ENCODE measurements around the gene C3orf52. TPM values are rescaled to one million over a fixed set of nuclear protein-coding genes. Genes with fewer than 3 reads are reported as not detected.
"Not testable (repeated sequence)": the region's sequence is repeated elsewhere in the genome, so short reads cannot be mapped to it uniquely, and the experiment has no call there.

Gene C3orf52
- 9.1 TPM for total RNA-seq

- peak; percentile 86 for DNase-seq (ENCODE audit: low spot score)
- intact Hi-C loops (cut with DNase I): no loop called here
- ATAC-seq: peak; percentile 98
Measured at GRCh38 chr3:112086076-112086854, at the start of gene C3orf52. TSS of gene C3orf52 (plus strand) at chr3:112086389. CDS start at chr3:112086408, 19 bp downstream.

- intact Hi-C loops (cut with DNase I); DNase-seq (ENCODE audit: low spot score); ATAC-seq: not testable (repeated sequence)
Measured at GRCh38 chr3:112037194-112037593, 49.0 kb upstream of the C3orf52 start.

- DNase-seq (ENCODE audit: low spot score) (no peak), ATAC-seq (no peak)
- intact Hi-C loops (cut with DNase I): no loop called here
Measured at GRCh38 chr3:112038863-112039262, 47.3 kb upstream of the C3orf52 start.

GRCh38 chr3:112041321-112041720 is 44.9 kb upstream of the C3orf52 start:
- no peak for DNase-seq (ENCODE audit: low spot score)
- no peak for ATAC-seq
- intact Hi-C loops (cut with DNase I): no loop called here

- intact Hi-C loops (cut with DNase I): no loop called here
- ATAC-seq (peak; percentile 55), DNase-seq (ENCODE audit: low spot score) (no peak)
Measured at GRCh38 chr3:112042842-112043280, 43.3 kb upstream of the C3orf52 start.

- DNase-seq (ENCODE audit: low spot score): no peak
- intact Hi-C loops (cut with DNase I): no loop called here
- ATAC-seq: peak; percentile 92
Measured at GRCh38 chr3:112043621-112044201, 42.5 kb upstream of the C3orf52 start.

- no peak for ATAC-seq
- no peak for DNase-seq (ENCODE audit: low spot score)
- intact Hi-C loops (cut with DNase I): no loop called here
Measured at GRCh38 chr3:112046599-112046998, 39.6 kb upstream of the C3orf52 start.

GRCh38 chr3:112047264-112047663 is 38.9 kb upstream of the C3orf52 start:
- intact Hi-C loops (cut with DNase I): no loop called here

GRCh38 chr3:112048911-112049310 is 37.3 kb upstream of the C3orf52 start:
- intact Hi-C loops (cut with DNase I): no loop called here
- no peak for DNase-seq (ENCODE audit: low spot score)
- no peak for ATAC-seq

More at GRCh38 chr3:112047264-112047663, 38.9 kb upstream of the C3orf52 start:
- ATAC-seq: no peak
- DNase-seq (ENCODE audit: low spot score): no peak

- ATAC-seq: no peak
- DNase-seq (ENCODE audit: low spot score): no peak
- intact Hi-C loops (cut with DNase I): no loop called here
Measured at GRCh38 chr3:112053229-112053628, 33.0 kb upstream of the C3orf52 start.

GRCh38 chr3:112056451-112056929 is 29.7 kb upstream of the C3orf52 start:
- no peak for ATAC-seq
- intact Hi-C loops (cut with DNase I): no loop called here

GRCh38 chr3:112059497-112059896 is 26.7 kb upstream of the C3orf52 start:
- intact Hi-C loops (cut with DNase I): no loop called here
- ATAC-seq (no peak), DNase-seq (ENCODE audit: low spot score) (no peak)

More at GRCh38 chr3:112056451-112056929, 29.7 kb upstream of the C3orf52 start:
- DNase-seq (ENCODE audit: low spot score): no peak

- DNase-seq (ENCODE audit: low spot score) (no peak), ATAC-seq (no peak)
- intact Hi-C loops (cut with DNase I): no loop called here
Measured at GRCh38 chr3:112061152-112061551, 25.0 kb upstream of the C3orf52 start.

GRCh38 chr3:112072387-112073060 is 13.7 kb upstream of the C3orf52 start:
- DNase-seq (ENCODE audit: low spot score); intact Hi-C loops (cut with DNase I); ATAC-seq: not testable (repeated sequence)

- no peak for ATAC-seq
- DNase-seq (ENCODE audit: low spot score): no peak
- intact Hi-C loops (cut with DNase I): no loop called here
Measured at GRCh38 chr3:112074006-112074405, 12.2 kb upstream of the C3orf52 start.

- DNase-seq (ENCODE audit: low spot score) (no peak), ATAC-seq (no peak)
- intact Hi-C loops (cut with DNase I): no loop called here
Measured at GRCh38 chr3:112074616-112075497, 11.3 kb upstream of the C3orf52 start.

- no peak for ATAC-seq
- intact Hi-C loops (cut with DNase I): no loop called here
- DNase-seq (ENCODE audit: low spot score): no peak
Measured at GRCh38 chr3:112078125-112079083, 7.8 kb upstream of the C3orf52 start.

- ATAC-seq (no peak), DNase-seq (ENCODE audit: low spot score) (no peak)
- intact Hi-C loops (cut with DNase I): no loop called here
Measured at GRCh38 chr3:112083239-112083638, 3.0 kb upstream of the C3orf52 start.

Measured in sciatic nerve (tissue), 2 donors.